Central memory CD8-positive, alpha-beta T cell (primary cell): Measurements from ENCODE around the gene AFF3.

Source experiments
- ATAC-seq: fragments of 150-1000 bp; cut with Tn5 transposase; replicated peaks from 2 replicates; pipeline ENCODE4 v1.10.0; 2022; ENCODE audit warnings: mild to moderate bottlenecking, moderate FRiP score, moderate number of reproducible peaks; ENCODE audit not compliant: poor library complexity, severe bottlenecking; ENCODE audit errors: extremely low read depth
- DNase-seq, 2 donors: peaks; one replicate each; pipeline ENCODE4 v3.0.0; 2021; ENCODE audit warnings: low spot score in 2 of 2
- H3K27ac Mint-ChIP-seq: one replicate; pipeline ENCODE4 v1.8.0; 2022; ENCODE audit warnings: low read depth, mild to moderate bottlenecking, moderate library complexity, mixed read lengths
- H3K27me3 Mint-ChIP-seq: one replicate; pipeline ENCODE4 v1.8.0; 2022; ENCODE audit warnings: mixed read lengths
- H3K36me3 Mint-ChIP-seq: one replicate; pipeline ENCODE4 v1.8.0; 2022; ENCODE audit warnings: mild to moderate bottlenecking, moderate library complexity, mixed read lengths; ENCODE audit not compliant: insufficient read depth
- H3K4me1 Mint-ChIP-seq: one replicate; pipeline ENCODE4 v1.8.0; 2022; ENCODE audit warnings: mixed read lengths
- H3K4me3 Mint-ChIP-seq: one replicate; pipeline ENCODE4 v1.8.0; 2022; ENCODE audit warnings: mild to moderate bottlenecking, moderate library complexity, mixed read lengths
- H3K9me3 Mint-ChIP-seq: one replicate; pipeline ENCODE4 v1.8.0; 2022; ENCODE audit warnings: mixed read lengths

Gene AFF3

DNA sequence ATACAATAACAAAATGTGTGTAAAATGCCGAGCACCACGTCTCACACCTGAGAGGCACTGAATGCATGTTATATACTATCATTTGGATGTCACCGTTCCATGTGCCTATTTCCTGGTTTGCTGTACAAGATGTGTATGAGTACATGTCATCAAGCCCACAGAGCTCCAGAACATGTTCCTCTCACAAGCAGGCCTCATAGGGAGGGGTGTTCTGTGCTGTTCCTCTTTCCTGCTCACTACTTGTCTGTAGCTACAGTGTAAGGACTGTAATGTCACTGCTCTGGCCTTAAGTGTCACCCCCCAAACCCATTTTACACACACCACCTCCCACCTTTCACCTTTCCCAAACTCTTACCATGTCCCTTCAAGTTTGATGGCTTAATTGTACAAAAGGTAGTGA is 1.8 kb downstream of the AFF3 start:
- Mint-ChIP-seq H3K4me1 (peaks cover 25% of the 10 kb centered on the region), H3K4me3 (peak overlapping the region; percentile 33), H3K27ac (no peak overlapping the region), H3K9me3 (no peaks in the 10 kb centered on the region), H3K27me3 (peaks cover 10% of the 10 kb centered on the region), H3K36me3 (peaks cover 3% of the 10 kb centered on the region)
- DNase-seq (no peak), ATAC-seq (no peak)

DNA sequence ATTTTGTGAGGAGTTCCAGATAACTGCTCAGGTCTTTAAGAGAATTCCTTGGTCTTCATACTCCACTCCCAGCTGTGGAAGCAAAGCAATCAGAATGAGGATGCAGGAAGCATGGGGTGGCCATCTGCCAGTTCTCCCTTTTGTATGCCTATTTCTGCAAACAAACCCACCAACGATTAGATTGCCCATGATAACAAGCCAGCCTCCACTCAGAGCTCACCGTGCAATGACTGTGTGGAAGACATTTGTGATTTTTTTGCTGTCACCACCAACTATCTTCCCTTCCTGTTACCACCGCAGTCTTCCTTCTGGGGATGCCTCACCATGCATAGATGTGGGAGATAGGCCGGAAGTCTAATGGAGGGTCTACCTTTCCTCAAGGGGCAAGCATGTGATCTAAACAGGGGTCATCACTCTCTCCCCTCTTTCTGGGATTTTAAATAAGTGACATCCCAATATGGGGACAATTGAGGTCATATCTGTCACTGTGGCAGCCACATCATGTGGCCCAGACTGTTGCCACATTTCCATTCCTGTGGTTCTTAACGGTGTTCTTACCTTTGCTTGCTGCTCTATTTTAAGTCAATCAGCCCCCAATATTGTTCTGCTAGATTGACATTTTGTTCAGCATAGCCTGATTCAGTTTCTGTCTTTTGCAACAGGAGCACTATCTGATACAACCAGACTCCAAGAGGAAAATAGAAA is 4.4 kb downstream of the AFF3 start:
- Mint-ChIP-seq H3K27ac (no peak overlapping the region), H3K36me3 (peaks cover 3% of the 10 kb centered on the region), H3K4me3 (no peak overlapping the region), H3K9me3 (no peaks in the 10 kb centered on the region), H3K27me3 (peaks cover under 1% of the 10 kb centered on the region), H3K4me1 (peaks cover 17% of the 10 kb centered on the region)
- ATAC-seq (no peak), DNase-seq (no peak)

DNA sequence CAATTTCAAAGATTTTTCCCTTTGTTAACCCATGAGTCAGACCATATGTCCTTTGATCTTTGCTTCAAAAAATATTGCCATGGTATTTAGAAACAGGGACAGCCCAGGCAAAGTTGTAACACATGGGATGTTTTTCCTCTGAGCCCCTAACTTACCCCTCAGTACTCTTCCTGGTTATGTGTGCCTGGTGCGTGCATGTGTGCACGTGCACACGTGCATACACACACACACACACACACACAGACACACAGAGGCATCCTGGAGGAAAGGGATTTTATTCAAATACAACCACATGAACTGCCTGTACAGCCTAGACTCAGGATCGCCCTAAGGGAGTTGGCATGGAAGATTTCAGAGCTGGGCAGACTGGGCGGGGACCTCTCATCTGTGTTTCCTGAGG is 5.1 kb downstream of the AFF3 start:
- no peak for ATAC-seq
- Mint-ChIP-seq H3K36me3 (peaks cover 2% of the 10 kb centered on the region), H3K9me3 (no peaks in the 10 kb centered on the region), H3K4me1 (peaks cover 13% of the 10 kb centered on the region), H3K4me3 (no peak overlapping the region), H3K27me3 (no peaks in the 10 kb centered on the region), H3K27ac (no peak overlapping the region)
- DNase-seq: no peak

DNA sequence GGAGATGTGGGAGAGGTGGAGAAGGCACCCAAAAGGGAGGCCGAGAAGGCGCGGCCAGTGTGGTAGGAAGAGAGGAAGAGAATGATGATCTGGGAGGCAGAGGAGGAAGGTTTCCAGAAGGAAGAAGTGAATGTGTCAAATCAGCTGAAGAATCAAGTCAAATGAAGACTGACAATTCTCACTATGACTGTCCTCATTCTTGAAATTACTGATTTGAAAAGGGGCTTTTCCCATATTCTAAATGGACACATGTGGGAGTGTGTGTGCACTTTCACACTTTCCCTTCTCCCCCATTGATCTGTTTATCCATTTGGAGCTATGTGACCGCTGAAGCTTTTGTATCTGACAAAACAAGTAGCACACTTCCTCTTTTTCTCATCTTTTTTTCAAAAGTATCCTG is 6.1 kb downstream of the AFF3 start:
- H3K36me3 Mint-ChIP-seq: peaks cover 2% of the 10 kb centered on the region
- no peak overlapping the region for H3K27ac Mint-ChIP-seq
- no peaks in the 10 kb centered on the region for H3K9me3 Mint-ChIP-seq
- H3K27me3 Mint-ChIP-seq: no peaks in the 10 kb centered on the region
- peaks cover 7% of the 10 kb centered on the region for H3K4me1 Mint-ChIP-seq
- H3K4me3 Mint-ChIP-seq: no peak overlapping the region
- DNase-seq (no peak), ATAC-seq (no peak)

DNA sequence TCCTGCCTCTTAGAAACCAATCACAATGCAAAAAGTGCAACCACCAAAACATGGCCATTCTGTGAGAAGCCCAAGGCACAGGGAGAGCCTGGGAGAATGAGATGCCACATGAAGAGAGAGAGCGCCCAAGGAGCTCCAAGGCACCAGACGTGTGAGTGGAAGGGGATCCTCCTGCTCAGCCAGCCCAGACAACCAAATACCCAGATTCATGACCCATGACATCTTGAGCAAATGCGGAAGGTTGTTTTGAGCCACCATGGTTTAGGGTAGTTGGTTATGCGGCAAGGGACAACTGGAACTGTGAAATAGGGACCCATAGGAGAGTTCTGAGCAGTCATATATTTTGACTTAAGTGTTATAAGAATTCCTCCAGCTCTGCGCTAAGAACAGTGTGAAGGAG is 7.0 kb downstream of the AFF3 start:
- no peaks in the 10 kb centered on the region for H3K9me3 Mint-ChIP-seq
- H3K4me1 Mint-ChIP-seq: peaks cover 2% of the 10 kb centered on the region
- H3K36me3 Mint-ChIP-seq: peaks cover 2% of the 10 kb centered on the region
- H3K27ac Mint-ChIP-seq: no peak overlapping the region
- no peak for DNase-seq
- ATAC-seq: no peak
- no peaks in the 10 kb centered on the region for H3K27me3 Mint-ChIP-seq
- no peak overlapping the region for H3K4me3 Mint-ChIP-seq

DNA sequence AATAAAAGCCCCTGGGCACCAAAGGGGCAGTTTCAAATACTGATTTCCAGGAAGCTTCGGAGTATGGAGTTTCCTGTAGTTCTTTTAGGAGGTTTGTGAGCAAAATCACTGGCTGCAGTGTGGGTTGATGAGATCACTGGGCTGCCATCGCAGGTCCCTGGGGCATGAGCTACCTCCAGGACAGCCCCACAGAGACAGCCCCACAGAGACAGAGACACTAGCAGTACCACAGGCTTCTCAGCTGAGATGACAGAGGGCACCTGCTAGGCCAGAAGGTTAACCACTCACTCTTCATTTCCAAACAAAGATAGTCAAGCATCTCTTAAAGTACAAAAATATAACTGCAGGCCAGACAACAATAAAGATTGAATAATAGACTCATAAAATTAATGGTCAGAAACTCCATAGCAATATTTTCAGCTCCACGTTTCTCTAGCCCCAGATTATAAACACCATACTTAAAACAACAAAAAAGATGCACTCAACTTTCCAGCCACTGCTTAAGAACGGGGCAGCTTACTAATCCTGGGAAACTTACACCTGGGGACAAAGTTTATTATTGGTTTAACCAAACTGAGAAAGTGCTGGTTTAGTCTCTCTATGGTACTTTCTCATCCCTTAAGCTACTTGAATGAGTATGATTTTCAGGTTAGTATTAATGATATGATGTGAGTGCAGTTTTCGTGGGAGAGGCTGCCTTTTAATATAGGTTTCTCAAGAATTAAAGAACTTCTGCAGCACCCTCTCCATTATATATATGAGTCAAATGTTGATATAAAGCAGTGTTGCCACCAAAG is 11.6 kb downstream of the AFF3 start:
- no peaks in the 10 kb centered on the region for H3K4me1 Mint-ChIP-seq
- ATAC-seq (no peak), DNase-seq (no peak)
- H3K4me3 Mint-ChIP-seq: no peak overlapping the region
- H3K36me3 Mint-ChIP-seq: peaks cover 1% of the 10 kb centered on the region
- H3K27me3 Mint-ChIP-seq: no peaks in the 10 kb centered on the region
- no peaks in the 10 kb centered on the region for H3K9me3 Mint-ChIP-seq
- no peak overlapping the region for H3K27ac Mint-ChIP-seq

DNA sequence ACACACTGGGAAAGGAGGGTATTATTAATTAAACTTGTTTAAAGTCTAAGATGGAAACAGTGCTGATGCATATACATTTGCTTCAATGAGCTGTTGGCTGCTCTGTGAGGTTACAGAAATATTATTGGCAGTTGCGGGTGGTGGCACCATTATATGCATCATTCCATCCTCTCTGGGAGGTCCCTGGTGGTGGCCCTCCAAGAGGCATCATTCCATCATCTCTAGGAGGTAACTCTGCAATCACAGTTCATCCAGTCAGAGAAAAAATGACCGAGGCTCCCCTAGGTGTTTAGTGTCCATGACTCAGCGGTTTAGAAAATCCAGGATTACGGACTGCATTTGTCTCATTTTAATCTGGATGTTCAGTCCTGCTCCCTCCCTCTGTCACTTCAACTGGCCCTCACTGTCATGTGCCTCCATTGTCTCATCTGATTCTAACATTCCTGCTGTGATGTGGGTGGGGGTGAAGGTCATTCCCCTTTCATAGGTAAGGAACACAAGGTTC is 15.4 kb downstream of the AFF3 start:
- no peak overlapping the region for H3K27ac Mint-ChIP-seq

DNA sequence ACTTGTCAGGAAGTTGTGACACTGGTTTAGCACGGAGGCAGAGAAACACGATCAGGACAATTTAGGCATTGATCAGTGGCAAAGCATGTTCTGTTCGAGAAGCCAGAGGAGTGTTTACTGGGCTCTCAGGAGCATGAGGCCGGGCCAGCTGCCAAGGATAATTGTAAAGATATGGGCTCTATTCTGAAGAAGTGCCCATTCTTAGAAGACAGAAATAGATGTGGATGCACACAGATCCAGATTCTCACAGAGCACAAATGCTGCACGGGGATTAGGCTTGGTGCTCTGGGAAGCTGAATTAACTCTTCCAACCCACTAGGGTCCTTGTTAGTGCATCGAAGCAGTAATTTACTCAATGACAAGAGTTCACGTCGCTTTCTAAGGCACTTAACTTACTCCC is 16.2 kb downstream of the AFF3 start:
- peaks cover 1% of the 10 kb centered on the region for H3K36me3 Mint-ChIP-seq
- H3K27ac Mint-ChIP-seq: no peak overlapping the region
- H3K4me3 Mint-ChIP-seq: no peak overlapping the region
- H3K9me3 Mint-ChIP-seq: no peaks in the 10 kb centered on the region
- DNase-seq (no peak), ATAC-seq (no peak)
- no peaks in the 10 kb centered on the region for H3K4me1 Mint-ChIP-seq
- H3K27me3 Mint-ChIP-seq: no peaks in the 10 kb centered on the region

More for the DNA sequence above, 15.4 kb downstream of the AFF3 start:
- Mint-ChIP-seq H3K27me3 (no peaks in the 10 kb centered on the region), H3K9me3 (no peaks in the 10 kb centered on the region), H3K4me1 (no peaks in the 10 kb centered on the region), H3K36me3 (peaks cover 1% of the 10 kb centered on the region), H3K4me3 (no peak overlapping the region)
- DNase-seq: no peak
- no peak for ATAC-seq

DNA sequence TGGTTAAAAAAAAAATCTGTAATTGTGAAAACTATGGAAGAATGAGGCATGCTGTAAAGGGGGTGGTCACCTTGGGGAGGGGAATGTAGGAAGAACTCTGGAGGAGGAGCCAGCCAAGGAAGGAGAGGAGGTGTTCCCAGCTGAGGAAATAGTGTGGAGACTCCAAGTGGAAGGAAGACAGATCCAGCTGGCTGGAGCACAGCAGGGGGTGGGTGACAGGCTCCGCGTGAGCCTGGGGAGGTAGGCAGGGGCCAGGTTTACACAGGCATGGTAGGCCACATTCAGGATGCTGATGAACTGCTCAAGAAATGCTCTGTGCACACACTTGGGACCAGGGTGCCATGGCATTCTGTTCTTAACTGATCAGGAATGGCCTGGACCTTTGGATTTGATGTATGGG is 16.8 kb downstream of the AFF3 start:
- Mint-ChIP-seq H3K4me3 (no peak overlapping the region), H3K4me1 (no peaks in the 10 kb centered on the region)

DNA sequence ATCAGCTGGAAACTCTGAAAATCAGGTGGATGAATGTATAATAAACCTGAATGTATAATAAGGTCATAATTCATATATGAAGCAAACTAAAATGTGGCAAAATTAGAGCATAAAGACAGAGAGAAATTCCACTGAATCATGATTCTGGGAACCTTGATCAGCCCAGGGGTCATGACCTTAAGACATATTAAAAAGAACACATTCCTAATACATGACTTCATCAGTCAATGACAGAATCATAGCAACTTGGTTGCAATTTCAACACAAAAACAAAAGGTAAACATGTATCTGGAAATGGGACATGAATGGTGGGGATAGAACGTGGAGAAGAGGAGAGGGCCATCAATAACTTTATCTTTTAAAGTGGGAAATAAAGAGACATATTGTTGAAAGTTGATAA is 17.6 kb downstream of the AFF3 start:
- no peak for ATAC-seq
- H3K9me3 Mint-ChIP-seq: no peaks in the 10 kb centered on the region
- DNase-seq: no peak
- no peaks in the 10 kb centered on the region for H3K4me1 Mint-ChIP-seq
- H3K4me3 Mint-ChIP-seq: no peak overlapping the region
- H3K27ac Mint-ChIP-seq: no peak overlapping the region
- H3K36me3 Mint-ChIP-seq: peaks cover 1% of the 10 kb centered on the region
- H3K27me3 Mint-ChIP-seq: no peaks in the 10 kb centered on the region

More for the DNA sequence above, 16.8 kb downstream of the AFF3 start:
- DNase-seq (no peak), ATAC-seq (no peak)
- no peak overlapping the region for H3K27ac Mint-ChIP-seq
- no peaks in the 10 kb centered on the region for H3K27me3 Mint-ChIP-seq
- H3K9me3 Mint-ChIP-seq: no peaks in the 10 kb centered on the region
- peaks cover 1% of the 10 kb centered on the region for H3K36me3 Mint-ChIP-seq

DNA sequence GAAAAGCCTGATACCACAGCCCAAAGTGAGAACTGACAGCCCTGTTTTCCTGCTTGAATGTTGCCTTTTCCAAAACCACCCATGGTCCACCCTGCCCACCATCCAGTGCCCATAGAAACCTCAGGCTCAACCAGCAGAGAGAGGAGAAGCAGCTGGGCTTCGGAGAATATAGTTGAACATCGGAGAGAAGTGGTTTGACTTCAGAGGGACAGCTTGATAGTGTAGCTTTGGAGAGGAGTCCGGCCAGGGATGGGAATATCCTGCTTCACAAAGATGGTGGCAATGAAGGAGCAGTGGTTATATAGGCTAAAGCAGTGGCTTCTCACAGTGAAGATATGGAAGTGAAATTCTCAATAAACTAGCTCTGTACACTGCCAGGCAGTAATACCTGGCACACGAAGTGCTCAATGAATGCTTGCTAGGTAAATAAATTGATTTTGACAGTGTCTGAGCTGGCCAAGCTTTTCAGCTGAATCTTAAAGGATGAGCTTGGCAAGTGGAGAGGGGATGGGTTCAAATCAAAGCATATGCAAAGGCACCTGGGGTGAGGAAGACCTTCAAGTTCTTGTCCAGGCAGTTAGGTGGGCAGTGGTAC is 21.2 kb downstream of the AFF3 start:
- DNase-seq (no peak), ATAC-seq (no peak)
- Mint-ChIP-seq H3K4me1 (no peaks in the 10 kb centered on the region), H3K27me3 (no peaks in the 10 kb centered on the region), H3K36me3 (no peaks in the 10 kb centered on the region), H3K4me3 (no peak overlapping the region), H3K27ac (no peak overlapping the region), H3K9me3 (no peaks in the 10 kb centered on the region)

DNA sequence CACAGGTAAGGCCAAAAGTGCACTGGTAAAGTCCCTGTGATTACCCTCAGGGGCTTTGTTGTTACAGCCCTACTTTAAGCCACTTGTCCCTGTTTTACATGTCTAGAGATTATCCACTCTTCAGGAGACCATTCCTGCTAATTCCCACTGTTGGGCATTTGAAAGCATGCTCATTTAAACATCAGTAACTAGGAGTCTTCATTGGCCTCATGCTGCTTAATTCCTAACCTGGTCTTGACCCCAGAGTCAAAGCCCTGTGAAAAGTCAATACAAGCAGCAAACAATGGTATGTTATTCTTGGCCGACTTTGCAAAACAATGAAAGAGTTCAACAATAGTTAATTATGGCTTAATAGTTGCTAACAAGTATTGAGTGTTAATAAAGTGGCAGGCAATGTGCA is 23.2 kb downstream of the AFF3 start:
- no peaks in the 10 kb centered on the region for H3K27me3 Mint-ChIP-seq
- H3K27ac Mint-ChIP-seq: no peak overlapping the region
- H3K4me1 Mint-ChIP-seq: no peaks in the 10 kb centered on the region
- no peak overlapping the region for H3K4me3 Mint-ChIP-seq
- H3K36me3 Mint-ChIP-seq: no peaks in the 10 kb centered on the region
- DNase-seq (no peak), ATAC-seq (no peak)
- H3K9me3 Mint-ChIP-seq: no peaks in the 10 kb centered on the region

DNA sequence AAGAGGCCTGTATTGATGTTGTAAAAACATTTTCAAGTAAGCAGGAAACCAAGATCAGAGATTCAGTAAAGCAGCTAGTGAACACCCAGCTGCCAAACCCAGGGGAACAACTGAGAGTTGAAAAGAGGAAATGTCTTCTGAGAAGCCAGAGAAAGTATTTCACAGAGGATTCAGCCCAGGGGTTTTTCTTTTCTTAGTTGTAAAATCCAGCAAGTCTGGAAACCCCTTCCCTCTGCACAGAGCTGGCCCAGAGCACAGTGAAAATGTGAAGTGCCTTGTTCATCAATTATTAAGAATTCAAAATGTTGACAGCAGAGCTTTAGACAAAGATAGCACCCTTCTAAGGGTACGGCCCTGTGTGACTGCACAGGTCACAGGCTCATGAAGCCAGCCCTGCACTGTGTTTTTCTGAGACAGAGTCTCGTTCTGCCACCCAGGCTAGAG is 28.4 kb downstream of the AFF3 start:
- peaks cover 1% of the 10 kb centered on the region for H3K36me3 Mint-ChIP-seq
- DNase-seq (no peak), ATAC-seq (no peak)
- H3K4me3 Mint-ChIP-seq: no peak overlapping the region
- no peaks in the 10 kb centered on the region for H3K9me3 Mint-ChIP-seq
- peak overlapping the region; percentile 1 for H3K27ac Mint-ChIP-seq
- no peaks in the 10 kb centered on the region for H3K4me1 Mint-ChIP-seq
- H3K27me3 Mint-ChIP-seq: no peaks in the 10 kb centered on the region
